ENCODE measurements around the gene PYROXD2.
"Not testable (repeated sequence)": the region's sequence is repeated elsewhere in the genome, so short reads cannot be mapped to it uniquely, and the experiment has no call there.

The PYROXD2 gene

GRCh38 chr10:98388101-98388655, 26.8 kb downstream of the PYROXD2 start:
- no peak for DNase-seq (ENCODE audit: low read depth)
- TF ChIP-seq, protein P1, sequence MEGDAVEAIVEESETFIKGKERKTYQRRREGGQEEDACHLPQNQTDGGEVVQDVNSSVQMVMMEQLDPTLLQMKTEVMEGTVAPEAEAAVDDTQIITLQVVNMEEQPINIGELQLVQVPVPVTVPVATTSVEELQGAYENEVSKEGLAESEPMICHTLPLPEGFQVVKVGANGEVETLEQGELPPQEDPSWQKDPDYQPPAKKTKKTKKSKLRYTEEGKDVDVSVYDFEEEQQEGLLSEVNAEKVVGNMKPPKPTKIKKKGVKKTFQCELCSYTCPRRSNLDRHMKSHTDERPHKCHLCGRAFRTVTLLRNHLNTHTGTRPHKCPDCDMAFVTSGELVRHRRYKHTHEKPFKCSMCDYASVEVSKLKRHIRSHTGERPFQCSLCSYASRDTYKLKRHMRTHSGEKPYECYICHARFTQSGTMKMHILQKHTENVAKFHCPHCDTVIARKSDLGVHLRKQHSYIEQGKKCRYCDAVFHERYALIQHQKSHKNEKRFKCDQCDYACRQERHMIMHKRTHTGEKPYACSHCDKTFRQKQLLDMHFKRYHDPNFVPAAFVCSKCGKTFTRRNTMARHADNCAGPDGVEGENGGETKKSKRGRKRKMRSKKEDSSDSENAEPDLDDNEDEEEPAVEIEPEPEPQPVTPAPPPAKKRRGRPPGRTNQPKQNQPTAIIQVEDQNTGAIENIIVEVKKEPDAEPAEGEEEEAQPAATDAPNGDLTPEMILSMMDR (IDR thresholded peaks at IDR 0.05; ENCODE audit: control insufficient read depth, insufficient read depth, low read depth, low read length, missing control alignments) = no peak
- H3K4me3 ChIP-seq (ENCODE audit: control insufficient read depth, low read depth, low read length) = no peak overlapping the region

- TF ChIP-seq, protein P1 (IDR thresholded peaks at IDR 0.05; ENCODE audit: control insufficient read depth, insufficient read depth, low read depth, low read length, missing control alignments) = no peak
- H3K4me3 ChIP-seq (ENCODE audit: control insufficient read depth, low read depth, low read length) = no peak overlapping the region
- DNase-seq (ENCODE audit: low read depth) = no peak
Observed at GRCh38 chr10:98384531-98385133, 30.4 kb downstream of the PYROXD2 start.

- DNase-seq (ENCODE audit: low read depth) = no peak
- TF ChIP-seq, protein P1 (IDR thresholded peaks at IDR 0.05; ENCODE audit: control insufficient read depth, insufficient read depth, low read depth, low read length, missing control alignments) = no peak
- H3K4me3 ChIP-seq (ENCODE audit: control insufficient read depth, low read depth, low read length) = no peak overlapping the region
Observed at GRCh38 chr10:98383869-98384268, 31.1 kb downstream of the PYROXD2 start.

DNA sequence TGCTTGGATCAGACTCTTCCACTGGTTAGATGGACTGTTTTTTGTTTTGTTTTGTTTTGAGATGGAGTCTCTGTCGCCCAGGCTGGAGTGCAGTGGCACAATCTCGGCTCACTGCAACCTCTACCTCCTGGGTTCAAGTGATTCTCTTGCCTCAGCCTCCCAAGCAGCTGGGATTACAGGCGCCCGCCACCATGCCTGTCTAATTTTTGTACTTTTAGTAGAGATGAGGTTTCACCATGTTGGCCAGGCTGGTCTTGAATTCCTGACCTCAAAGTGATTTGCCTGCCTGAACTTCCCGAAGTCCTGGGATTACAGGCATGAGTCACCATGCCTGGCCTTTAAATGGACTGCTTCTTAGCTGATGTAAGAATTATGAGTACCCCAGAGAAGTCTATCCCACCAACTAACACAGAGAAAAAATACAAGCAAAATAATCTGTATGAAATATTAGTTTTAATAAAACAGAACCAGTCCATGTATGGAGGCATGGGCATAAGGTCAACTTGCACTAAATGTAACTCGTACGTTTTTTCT, 31.8 kb downstream of the PYROXD2 start:
- peak; percentile 63 for DNase-seq (ENCODE audit: low read depth)
- not testable (repeated sequence) for H3K4me3 ChIP-seq (ENCODE audit: control insufficient read depth, low read depth, low read length)

DNA sequence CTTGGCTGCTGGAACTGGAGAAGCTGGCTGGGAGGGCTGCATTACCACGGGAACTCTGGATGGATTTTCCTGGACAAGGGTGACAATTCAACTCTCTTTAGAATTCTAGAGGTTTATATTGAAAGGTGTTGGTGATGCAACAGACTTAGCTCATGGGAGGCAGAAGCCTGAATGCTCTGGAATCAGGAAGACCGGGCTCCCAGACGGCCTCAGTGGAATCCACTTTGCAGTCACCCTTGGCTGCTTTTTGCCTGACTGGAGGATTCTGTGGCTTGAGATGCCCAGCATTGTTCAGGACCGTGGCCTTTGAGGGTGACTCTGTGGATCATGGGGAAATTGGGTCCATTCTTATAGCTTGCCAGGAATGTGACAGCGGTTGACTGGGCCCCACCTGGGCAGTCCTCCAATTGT, 32.3 kb downstream of the PYROXD2 start:
- TF ChIP-seq, protein P1 (IDR thresholded peaks at IDR 0.05; ENCODE audit: control insufficient read depth, insufficient read depth, low read depth, low read length, missing control alignments) = no peak
- no peak overlapping the region for H3K4me3 ChIP-seq (ENCODE audit: control insufficient read depth, low read depth, low read length)
- DNase-seq (ENCODE audit: low read depth) = no peak

- no peak for DNase-seq (ENCODE audit: low read depth)
- TF ChIP-seq, protein P1 (IDR thresholded peaks at IDR 0.05; ENCODE audit: control insufficient read depth, insufficient read depth, low read depth, low read length, missing control alignments) = no peak
Observed at GRCh38 chr10:98380493-98381339, 34.3 kb downstream of the PYROXD2 start.

DNA sequence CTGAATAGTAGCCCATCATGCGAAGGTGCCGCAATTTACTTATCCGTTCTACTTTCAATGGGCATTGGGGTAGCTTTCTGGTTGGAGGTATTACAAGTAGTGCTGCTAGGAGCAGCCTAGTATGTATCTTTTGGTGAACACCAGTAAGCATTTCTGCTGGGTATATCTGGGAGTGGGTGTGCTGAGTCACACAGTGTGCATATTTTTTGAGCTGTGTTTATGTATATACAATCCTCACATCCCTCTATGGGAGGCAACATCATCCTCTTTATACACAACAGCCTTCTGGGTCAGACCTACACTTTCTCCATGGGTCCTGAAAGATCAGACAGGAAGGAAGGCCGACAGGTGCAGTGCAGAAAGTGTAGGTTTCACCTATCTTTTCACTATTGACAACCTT, 36.3 kb downstream of the PYROXD2 start:
- TF ChIP-seq, protein P1 (IDR thresholded peaks at IDR 0.05; ENCODE audit: control insufficient read depth, insufficient read depth, low read depth, low read length, missing control alignments) = no peak
- DNase-seq (ENCODE audit: low read depth) = no peak
- no peak overlapping the region for H3K4me3 ChIP-seq (ENCODE audit: control insufficient read depth, low read depth, low read length)

More at GRCh38 chr10:98380493-98381339, 34.3 kb downstream of the PYROXD2 start:
- H3K4me3 ChIP-seq (ENCODE audit: control insufficient read depth, low read depth, low read length) = no peak overlapping the region
